Measurements from ENCODE around the gene NGRN. TPM values are rescaled to one million over a fixed set of nuclear protein-coding genes. Genes with fewer than 3 reads are reported as not detected.

NGRN gene
- total and polyA plus RNA-seq, 12 donors = 56.5 to 139 (median 119) TPM

- no peak for DNase-seq
- Histone ChIP-seq H3K27ac (no peak overlapping the region), H3K9me3 (no peaks in the 10 kb centered on the region), H3K4me3 (no peak overlapping the region), H3K36me3 (no peaks in the 10 kb centered on the region), H3K27me3 (no peaks in the 10 kb centered on the region), H3K4me1 (peaks cover 0 to 24% (median 12%) of the 10 kb centered on the region in 9 donors)
- intact Hi-C loops (cut with DNase I) = loop anchor here in 9 of 10 donors (1.0 to 10.0 kb wide), 7 partner anchors 160 to 294 kb away; no protein-coding TSS in a partner anchor
- ATAC-seq = no peak
- TF ChIP-seq CTCF (IDR thresholded peaks at IDR 0.05) = no peak
- WGBS, 2 donors = 70 to 71% methylated on average over 1 of the region's 1 CpG
Observed at GRCh38 chr15:90320885-90321278, 55.4 kb downstream of the NGRN start.

Other genes starting within 250 kb of the NGRN start
- gene IDH2, start 163.2 kb upstream of the NGRN start, total RNA-seq = 1,000 to 10,000 TPM in 4 of 10 donors, 100 to 1,000 TPM in 6; 731 to 1,135 (median 971) TPM
- gene IDH2, start 163.2 kb upstream of the NGRN start, polyA plus RNA-seq = 100 to 1,000 TPM; 279 to 401 TPM
- gene SEMA4B, start 64.3 kb upstream of the NGRN start, total RNA-seq = 10 to 100 TPM in 9 of 10 donors, 1 to 10 TPM in 1; 9.9 to 76.7 (median 15.1) TPM
- gene SEMA4B, start 64.3 kb upstream of the NGRN start, polyA plus RNA-seq = 10 to 100 TPM; 24.7 to 27.0 TPM
- 10 to 100 TPM; 70.5 to 95.6 (median 77.7) TPM for gene CIB1, start 31.7 kb upstream of the NGRN start, total RNA-seq
- 100 to 1,000 TPM in 1 of 2 donors, 10 to 100 TPM in 1; 80.2 to 144 TPM for gene CIB1, start 31.7 kb upstream of the NGRN start, polyA plus RNA-seq
- 10 to 100 TPM; 11.4 to 16.3 (median 13.0) TPM for gene GDPGP1, start 31.5 kb upstream of the NGRN start, total RNA-seq
- 1 to 10 TPM; 3.0 to 4.9 TPM for gene GDPGP1, start 31.5 kb upstream of the NGRN start, polyA plus RNA-seq
- under 1 TPM in 6 of 10 donors, not detected in 4; 0.19 to 0.78 (median 0.24) TPM for gene TTLL13, start 16.1 kb upstream of the NGRN start, total RNA-seq
- gene TTLL13, start 16.1 kb upstream of the NGRN start, polyA plus RNA-seq = under 1 TPM; 0.09 to 0.44 TPM
- 10 to 100 TPM in 2 of 10 donors, 1 to 10 TPM in 8; 2.2 to 19.6 (median 7.0) TPM for gene ZNF774, start 86.6 kb downstream of the NGRN start, total RNA-seq
- gene ZNF774, start 86.6 kb downstream of the NGRN start, polyA plus RNA-seq = 1 to 10 TPM; 2.8 to 4.2 TPM
- gene IQGAP1, start 122.6 kb downstream of the NGRN start, total RNA-seq = 10 to 100 TPM; 28.6 to 81.7 (median 35.0) TPM
- 10 to 100 TPM; 29.5 to 41.7 TPM for gene IQGAP1, start 122.6 kb downstream of the NGRN start, polyA plus RNA-seq